Muscle layer of duodenum (tissue), 2 donors: ENCODE measurements around the gene TSPAN1.

Experiments used
- H3K27ac ChIP-seq: one replicate; pipeline ENCODE4 v1.7.0; 2013; ENCODE audit warnings: mild to moderate bottlenecking, low read length
- H3K27me3 ChIP-seq: one replicate; pipeline ENCODE4 v1.7.0; 2013; ENCODE audit warnings: low read depth, mild to moderate bottlenecking, control low read depth, low read length
- H3K36me3 ChIP-seq, 2 donors: one replicate each; pipeline ENCODE4 v1.7.0; 2013; ENCODE audit warnings: low read length in 2 of 2, control low read depth in 1 of 2, mild to moderate bottlenecking in 1 of 2; ENCODE audit not compliant: insufficient read depth in 2 of 2, control insufficient read depth in 1 of 2
- H3K4me1 ChIP-seq, 2 donors: one replicate each; pipeline ENCODE4 v1.7.0; 2013; ENCODE audit warnings: low read length in 2 of 2, mild to moderate bottlenecking in 2 of 2, control low read depth in 1 of 2, moderate library complexity in 1 of 2; ENCODE audit not compliant: insufficient read depth in 2 of 2, control insufficient read depth in 1 of 2
- H3K4me3 ChIP-seq, 2 donors: one replicate each; pipeline ENCODE4 v1.7.0; 2013; ENCODE audit warnings: low read length in 2 of 2, low read depth in 1 of 2, mild to moderate bottlenecking in 1 of 2
- H3K9me3 ChIP-seq, 2 donors: one replicate each; pipeline ENCODE4 v1.7.0; 2013; ENCODE audit warnings: low read length in 2 of 2, control low read depth in 1 of 2, mild to moderate bottlenecking in 1 of 2; ENCODE audit not compliant: control insufficient read depth in 1 of 2
- donor health status: healthy.

TSPAN1 gene

GRCh38 chr1:46174448-46175231, at the start of gene TSPAN1:
Gene TSPAN1, plus strand, starts transcription at chr1:46175087. Its CDS starts 6,021 bp downstream, at chr1:46181108.
- Histone ChIP-seq H3K4me1 (peaks cover 13 to 27% of the 10 kb centered on the region in 2 donors), H3K36me3 (no peaks in the 10 kb centered on the region), H3K27ac (peak within 1 kb of the TSS; percentile 58), H3K27me3 (no peaks in the 10 kb centered on the region), H3K4me3 (no peak within 1 kb of the TSS), H3K9me3 (no peaks in the 10 kb centered on the region)

GRCh38 chr1:46128344-46128743, 46.5 kb upstream of the TSPAN1 start:
- Histone ChIP-seq H3K36me3 (peaks cover 0 to 3% of the 10 kb centered on the region in 2 donors), H3K4me3 (no peak overlapping the region), H3K27me3 (no peaks in the 10 kb centered on the region), H3K9me3 (no peaks in the 10 kb centered on the region), H3K4me1 (peaks cover 0 to 8% of the 10 kb centered on the region in 2 donors), H3K27ac (no peak overlapping the region)

- Histone ChIP-seq H3K4me1 (peaks cover 0 to 12% of the 10 kb centered on the region in 2 donors), H3K36me3 (peaks cover 0 to 3% of the 10 kb centered on the region in 2 donors), H3K27ac (no peak overlapping the region), H3K9me3 (no peaks in the 10 kb centered on the region), H3K4me3 (peak overlapping the region; percentile 87 to 91), H3K27me3 (no peaks in the 10 kb centered on the region)
These were observed 44.8 kb upstream of the TSPAN1 start for GRCh38 chr1:46130121-46130520.

- H3K4me1 ChIP-seq: peaks cover 0 to 17% of the 10 kb centered on the region in 2 donors
- H3K9me3 ChIP-seq: no peaks in the 10 kb centered on the region
- H3K4me3 ChIP-seq: peak overlapping the region; percentile 87 to 91
- peaks cover 0 to 3% of the 10 kb centered on the region in 2 donors for H3K36me3 ChIP-seq
- H3K27me3 ChIP-seq: no peaks in the 10 kb centered on the region
- peak overlapping the region; percentile 91 for H3K27ac ChIP-seq
These were observed 44.3 kb upstream of the TSPAN1 start for GRCh38 chr1:46130606-46131005.

- no peaks in the 10 kb centered on the region for H3K27me3 ChIP-seq
- H3K36me3 ChIP-seq: peaks cover 0 to 3% of the 10 kb centered on the region in 2 donors
- H3K9me3 ChIP-seq: no peaks in the 10 kb centered on the region
- H3K4me1 ChIP-seq: peaks cover 0 to 18% of the 10 kb centered on the region in 2 donors
- H3K4me3 ChIP-seq: peak overlapping the region; percentile 87 to 91
- peak overlapping the region; percentile 91 for H3K27ac ChIP-seq
These were observed 43.8 kb upstream of the TSPAN1 start for GRCh38 chr1:46131093-46131492.

GRCh38 chr1:46131712-46132528, 43.0 kb upstream of the TSPAN1 start:
- Histone ChIP-seq H3K4me1 (peaks cover 0 to 18% of the 10 kb centered on the region in 2 donors), H3K36me3 (peaks cover 0 to 3% of the 10 kb centered on the region in 2 donors)

GRCh38 chr1:46132529-46133180, 42.2 kb upstream of the TSPAN1 start, which contains the start of gene PIK3R3:
Gene PIK3R3, minus strand, starts transcription at chr1:46132629. Its CDS starts 677 bp downstream, at chr1:46131952.
- H3K27me3 ChIP-seq: no peaks in the 10 kb centered on the region
- peaks cover 0 to 18% of the 10 kb centered on the region in 2 donors for H3K4me1 ChIP-seq
- H3K27ac ChIP-seq: peak within 1 kb of the TSS; percentile 91
- peak within 1 kb of the TSS; percentile 87 to 91 for H3K4me3 ChIP-seq
- H3K36me3 ChIP-seq: peaks cover 0 to 3% of the 10 kb centered on the region in 2 donors
- H3K9me3 ChIP-seq: no peaks in the 10 kb centered on the region

More at GRCh38 chr1:46131712-46132528, 43.0 kb upstream of the TSPAN1 start:
- H3K9me3 ChIP-seq: no peaks in the 10 kb centered on the region
- peak overlapping the region; percentile 87 to 91 for H3K4me3 ChIP-seq
- no peaks in the 10 kb centered on the region for H3K27me3 ChIP-seq
- peak overlapping the region; percentile 91 for H3K27ac ChIP-seq

GRCh38 chr1:46133181-46133658, 41.7 kb upstream of the TSPAN1 start:
- Histone ChIP-seq H3K4me3 (peak overlapping the region; percentile 87 to 91), H3K36me3 (peaks cover 0 to 3% of the 10 kb centered on the region in 2 donors), H3K4me1 (peaks cover 0 to 18% of the 10 kb centered on the region in 2 donors), H3K27me3 (no peaks in the 10 kb centered on the region), H3K9me3 (no peaks in the 10 kb centered on the region), H3K27ac (peak overlapping the region; percentile 91)

GRCh38 chr1:46133781-46134350, 41.0 kb upstream of the TSPAN1 start:
- peak overlapping the region; percentile 87 to 91 for H3K4me3 ChIP-seq
- no peaks in the 10 kb centered on the region for H3K27me3 ChIP-seq
- peak overlapping the region; percentile 91 for H3K27ac ChIP-seq

GRCh38 chr1:46134660-46135331, 40.1 kb upstream of the TSPAN1 start:
- H3K27ac ChIP-seq: peak overlapping the region; percentile 46
- H3K4me3 ChIP-seq: no peak overlapping the region
- no peaks in the 10 kb centered on the region for H3K9me3 ChIP-seq
- H3K36me3 ChIP-seq: peaks cover 0 to 3% of the 10 kb centered on the region in 2 donors
- H3K27me3 ChIP-seq: no peaks in the 10 kb centered on the region
- H3K4me1 ChIP-seq: peaks cover 0 to 18% of the 10 kb centered on the region in 2 donors

More at GRCh38 chr1:46133781-46134350, 41.0 kb upstream of the TSPAN1 start:
- peaks cover 0 to 18% of the 10 kb centered on the region in 2 donors for H3K4me1 ChIP-seq
- H3K36me3 ChIP-seq: peaks cover 0 to 3% of the 10 kb centered on the region in 2 donors
- H3K9me3 ChIP-seq: no peaks in the 10 kb centered on the region
